Gastrocnemius medialis (tissue), 4 donors: ENCODE measurements around the gene F8.

Experiments
- POLR2A ChIP-seq, 2 donors: fragments of 450-650 bp; IDR thresholded peaks; one replicate each; pipeline ENCODE4 v1.6.1; 2017; ENCODE audit warnings: antibody characterized with exemption in 2 of 2, mild to moderate bottlenecking in 2 of 2, moderate library complexity in 2 of 2
- TF ChIP-seq, protein P1 (sequence below), 5 experiments: fragments of 450-650 bp in 3 of 5; fragments of 200-600 bp in 2 of 5; sonication (generic) in 2 of 5; IDR thresholded peaks in 4 of 5; conservative IDR thresholded peaks in 1 of 5; 1 replicate in 4 of 5; 2 replicates in 1 of 5; pipeline ENCODE4 v1.5.1; 2016 to 2019; ENCODE audit warnings: antibody characterized with exemption in 5 of 5, mild to moderate bottlenecking in 3 of 5, moderate library complexity in 3 of 5

DNA sequence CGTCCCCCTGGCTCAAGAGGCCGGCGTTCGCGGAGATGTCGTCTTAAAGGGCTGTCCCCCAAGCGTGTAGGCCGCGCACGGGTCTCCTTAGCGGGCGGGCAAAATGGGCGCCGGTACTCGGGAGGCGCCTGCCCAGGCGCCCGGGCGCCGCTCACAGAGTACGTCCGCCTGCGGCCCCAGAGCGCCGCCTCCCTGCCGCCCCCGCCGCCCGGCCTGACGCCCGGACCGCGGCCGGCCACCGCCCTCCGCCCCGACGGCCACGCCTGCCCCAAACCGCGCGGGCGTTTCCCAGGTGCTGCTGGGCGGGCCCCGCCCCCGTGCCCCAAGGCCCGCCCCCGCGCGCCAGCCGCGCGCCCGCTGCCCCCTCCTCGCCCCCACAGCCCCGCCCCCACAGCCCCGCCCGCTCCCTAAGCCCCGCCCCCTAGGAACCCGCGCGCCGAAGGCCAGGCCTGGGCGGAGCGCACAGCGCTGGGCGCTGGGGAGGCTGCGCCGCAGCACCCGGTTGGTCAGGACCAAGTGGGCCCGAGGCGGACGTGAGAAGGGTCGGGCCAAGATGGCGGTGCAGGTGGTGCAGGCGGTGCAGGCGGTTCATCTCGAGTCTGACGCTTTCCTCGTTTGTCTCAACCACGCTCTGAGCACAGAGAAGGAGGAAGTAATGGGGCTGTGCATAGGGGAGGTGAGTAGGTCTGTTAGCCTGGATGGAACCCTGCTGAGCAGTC, 48.6 kb upstream of the F8 start, which contains the start of the genes BRCC3, CMC4 and MTCP1:
- peak; percentile 69 to 76 for TF ChIP-seq POLR2A (IDR thresholded peaks at IDR 0.05)
- TF ChIP-seq, protein P1, sequence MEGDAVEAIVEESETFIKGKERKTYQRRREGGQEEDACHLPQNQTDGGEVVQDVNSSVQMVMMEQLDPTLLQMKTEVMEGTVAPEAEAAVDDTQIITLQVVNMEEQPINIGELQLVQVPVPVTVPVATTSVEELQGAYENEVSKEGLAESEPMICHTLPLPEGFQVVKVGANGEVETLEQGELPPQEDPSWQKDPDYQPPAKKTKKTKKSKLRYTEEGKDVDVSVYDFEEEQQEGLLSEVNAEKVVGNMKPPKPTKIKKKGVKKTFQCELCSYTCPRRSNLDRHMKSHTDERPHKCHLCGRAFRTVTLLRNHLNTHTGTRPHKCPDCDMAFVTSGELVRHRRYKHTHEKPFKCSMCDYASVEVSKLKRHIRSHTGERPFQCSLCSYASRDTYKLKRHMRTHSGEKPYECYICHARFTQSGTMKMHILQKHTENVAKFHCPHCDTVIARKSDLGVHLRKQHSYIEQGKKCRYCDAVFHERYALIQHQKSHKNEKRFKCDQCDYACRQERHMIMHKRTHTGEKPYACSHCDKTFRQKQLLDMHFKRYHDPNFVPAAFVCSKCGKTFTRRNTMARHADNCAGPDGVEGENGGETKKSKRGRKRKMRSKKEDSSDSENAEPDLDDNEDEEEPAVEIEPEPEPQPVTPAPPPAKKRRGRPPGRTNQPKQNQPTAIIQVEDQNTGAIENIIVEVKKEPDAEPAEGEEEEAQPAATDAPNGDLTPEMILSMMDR (IDR thresholded peaks at IDR 0.05 in 4 of 5, conservative IDR thresholded peaks at IDR 0.05 in 1 of 5): peak in 1 of 5 experiments; percentile 7
